M059J (cell line): Measurements from ENCODE around the gene TMEM190. TPM values are rescaled to one million over a fixed set of nuclear protein-coding genes. Genes with fewer than 3 reads are reported as not detected.
A peak's percentile ranks its signal among the peaks of the same experiment; 100 is the strongest.

Experiments
- DNase-seq: peaks from one replicate; pipeline ENCODE4 v3.0.0-alpha.2; 2012; ENCODE audit warnings: low read depth
- total RNA-seq: library from RNA; depleted of rRNA; stranded (reverse); fragments of >200 nt; shearing (Covaris generic); gene quantifications from 2 replicates; pipeline ENCODE4 v1.2.3, GENCODE V29; 2014; rRNA removed

Gene TMEM190
- total RNA-seq: 0.22 TPM in 1 of 2 replicates, not detected in the other

DNA sequence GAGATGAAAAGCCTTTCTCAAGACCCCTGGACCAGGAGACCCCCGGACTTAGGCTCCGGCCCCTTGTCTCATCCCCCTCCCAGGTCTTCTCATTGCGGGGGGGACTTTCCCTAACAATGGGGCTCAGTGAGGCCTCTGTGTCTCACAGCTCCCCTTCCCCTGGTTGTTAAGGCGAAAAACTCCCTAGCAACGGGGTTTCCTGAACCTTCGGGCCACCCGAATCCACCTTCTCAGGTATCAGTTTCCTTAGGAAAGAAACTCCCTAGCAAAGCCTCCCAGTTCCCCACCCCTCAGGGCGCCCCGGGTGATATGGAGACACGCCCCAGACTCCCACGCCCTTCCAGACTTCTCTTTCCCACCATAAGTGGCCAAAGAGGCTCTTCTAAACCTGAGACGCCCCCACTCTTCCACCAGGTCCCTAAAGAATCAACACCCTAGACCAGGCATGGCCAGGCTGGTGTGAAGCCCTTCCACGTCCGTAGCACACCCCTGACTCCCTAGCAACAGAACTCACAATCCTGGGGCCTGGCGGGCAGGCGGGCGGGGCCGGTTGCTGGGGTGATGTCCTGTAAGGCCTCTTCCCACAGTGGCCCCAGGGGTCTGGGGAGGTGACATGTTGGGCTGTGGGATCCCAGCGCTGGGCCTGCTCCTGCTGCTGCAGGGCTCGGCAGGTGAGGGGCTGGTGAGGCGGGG lies at the start of gene TMEM190:
Gene TMEM190 (plus strand): TSS at position 586 of the 693 bp plus-strand sequence. CDS start 28 bp downstream, at position 614.
- peak; percentile 38 for DNase-seq

DNA sequence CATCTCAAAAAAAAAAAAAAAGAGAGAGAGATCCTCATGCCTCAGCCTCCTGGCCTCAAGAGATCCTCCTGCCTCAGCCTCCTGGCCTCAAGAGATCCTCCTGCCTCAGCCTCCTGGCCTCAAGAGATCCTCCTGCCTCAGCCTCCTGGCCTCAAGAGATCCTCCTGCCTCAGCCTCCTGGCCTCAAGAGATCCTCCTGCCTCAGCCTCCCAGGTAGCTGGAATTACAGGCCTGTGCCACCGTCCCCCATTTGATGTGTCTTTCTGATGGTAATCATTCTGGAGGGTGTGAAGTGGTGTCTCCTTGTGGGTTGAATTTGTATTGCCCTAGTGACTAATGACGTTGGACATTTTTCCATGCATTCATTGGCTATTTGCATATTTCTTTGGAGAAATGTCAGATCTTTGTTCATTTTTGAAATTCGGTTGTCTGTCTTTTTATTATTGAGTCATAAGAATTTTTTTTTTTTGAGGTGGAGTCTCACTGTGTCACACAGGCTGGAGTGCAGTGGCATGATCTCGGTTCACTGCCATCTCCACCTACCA lies 47.8 kb upstream of the TMEM190 start:
- DNase-seq: peak; percentile 43

DNA sequence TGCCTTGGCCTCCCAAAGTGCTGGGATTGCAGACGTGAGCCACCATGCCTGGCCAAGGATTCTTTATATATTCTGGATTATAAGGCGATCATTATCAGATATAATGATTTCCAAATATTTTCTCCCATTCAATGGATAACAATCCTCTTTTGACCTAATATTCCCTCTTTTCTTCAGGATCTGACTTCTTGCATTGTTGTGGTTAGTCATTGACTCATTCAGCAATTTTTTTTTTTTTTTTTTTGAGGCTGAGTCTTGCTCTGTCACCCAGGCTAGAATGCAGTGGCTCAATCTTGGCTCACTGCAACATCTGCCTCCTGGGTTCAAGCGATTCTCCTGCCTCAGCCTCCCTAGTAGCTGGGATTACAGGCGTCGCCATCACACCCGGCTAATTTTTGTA lies 46.8 kb upstream of the TMEM190 start:
- peak; percentile 57 for DNase-seq

DNA sequence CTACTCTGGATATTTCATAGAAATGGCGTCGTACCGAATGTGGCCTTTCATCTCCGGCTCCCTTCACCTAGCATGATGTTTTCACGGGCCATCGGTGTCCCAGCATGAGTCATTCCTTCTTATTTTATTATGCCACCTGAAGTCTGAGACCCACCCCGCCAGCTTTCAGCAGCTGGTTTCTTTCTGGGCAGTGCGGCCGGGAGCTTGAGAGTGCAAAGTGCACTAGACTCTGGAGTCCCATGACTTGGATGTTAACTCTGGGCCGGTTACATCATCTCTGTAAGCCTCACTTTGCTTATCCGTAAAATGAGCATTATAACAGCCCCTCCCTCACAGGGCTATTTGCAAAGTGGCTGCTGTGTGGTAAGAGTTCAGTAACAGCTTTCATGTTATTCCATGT lies 42.8 kb upstream of the TMEM190 start:
- DNase-seq: no peak

DNA sequence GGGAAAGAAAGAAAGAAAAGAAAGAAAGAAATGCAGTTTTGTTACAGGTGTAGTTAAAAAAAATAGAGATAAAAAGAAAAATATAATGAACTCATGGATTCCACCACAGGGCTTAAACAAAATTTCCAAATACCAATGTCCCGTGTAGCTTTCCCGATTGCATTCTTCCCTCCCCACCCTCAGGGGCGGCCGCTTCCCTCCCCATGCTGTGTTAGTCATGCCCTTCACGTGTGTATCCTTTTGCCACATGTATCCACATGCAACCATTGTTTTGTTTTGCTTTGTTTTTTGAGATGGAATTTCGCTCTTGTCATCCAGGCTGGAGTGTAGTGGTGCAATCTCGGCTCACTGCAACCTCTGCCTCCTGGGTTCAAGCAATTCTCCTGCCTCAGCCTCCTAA lies 40.5 kb upstream of the TMEM190 start:
- peak; percentile 56 for DNase-seq

DNA sequence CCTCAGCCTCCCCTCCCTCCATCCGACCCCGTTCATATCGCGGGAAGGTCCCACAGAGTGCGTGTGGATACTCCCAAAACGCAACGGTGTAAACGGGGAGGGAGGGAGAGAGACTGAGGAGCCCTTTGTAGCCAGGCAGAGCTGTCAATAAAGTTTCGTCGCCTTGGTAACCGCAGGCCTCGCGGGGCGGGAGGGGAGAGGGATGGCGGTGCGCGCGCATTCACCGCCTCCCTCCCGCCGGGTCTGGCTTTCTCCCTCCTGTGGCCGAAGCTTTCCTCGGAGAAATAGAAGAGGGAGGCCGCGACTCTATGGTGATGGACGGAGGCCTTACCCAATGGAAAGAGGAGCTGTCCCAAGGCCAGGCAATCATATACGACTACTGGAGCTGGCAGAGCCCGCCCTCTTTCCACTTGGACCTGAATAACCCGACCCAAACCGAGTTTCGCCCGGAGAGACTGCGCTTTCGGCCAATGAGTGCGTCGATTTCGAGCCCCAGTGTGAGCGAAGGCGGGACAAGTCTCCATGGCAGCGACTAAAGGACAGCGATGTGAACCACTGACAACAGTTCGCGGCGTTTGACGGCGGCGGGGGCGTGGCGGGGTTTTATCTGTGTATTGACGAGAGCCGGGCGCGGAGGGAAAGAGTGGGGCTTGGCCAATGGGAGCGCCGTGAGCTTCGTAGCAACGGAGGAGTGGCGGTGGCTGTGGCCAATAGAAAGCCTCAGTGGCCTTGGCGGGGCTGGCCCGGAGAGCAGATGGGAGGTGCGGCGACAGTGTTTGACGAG lies 37.3 kb upstream of the TMEM190 start, which contains the start of gene KMT5C:
Gene KMT5C (plus strand): TSS at position 772 of the 784 bp plus-strand sequence. CDS start 2,061 bp downstream, outside the sequence.
- DNase-seq: peak; percentile 100

DNA sequence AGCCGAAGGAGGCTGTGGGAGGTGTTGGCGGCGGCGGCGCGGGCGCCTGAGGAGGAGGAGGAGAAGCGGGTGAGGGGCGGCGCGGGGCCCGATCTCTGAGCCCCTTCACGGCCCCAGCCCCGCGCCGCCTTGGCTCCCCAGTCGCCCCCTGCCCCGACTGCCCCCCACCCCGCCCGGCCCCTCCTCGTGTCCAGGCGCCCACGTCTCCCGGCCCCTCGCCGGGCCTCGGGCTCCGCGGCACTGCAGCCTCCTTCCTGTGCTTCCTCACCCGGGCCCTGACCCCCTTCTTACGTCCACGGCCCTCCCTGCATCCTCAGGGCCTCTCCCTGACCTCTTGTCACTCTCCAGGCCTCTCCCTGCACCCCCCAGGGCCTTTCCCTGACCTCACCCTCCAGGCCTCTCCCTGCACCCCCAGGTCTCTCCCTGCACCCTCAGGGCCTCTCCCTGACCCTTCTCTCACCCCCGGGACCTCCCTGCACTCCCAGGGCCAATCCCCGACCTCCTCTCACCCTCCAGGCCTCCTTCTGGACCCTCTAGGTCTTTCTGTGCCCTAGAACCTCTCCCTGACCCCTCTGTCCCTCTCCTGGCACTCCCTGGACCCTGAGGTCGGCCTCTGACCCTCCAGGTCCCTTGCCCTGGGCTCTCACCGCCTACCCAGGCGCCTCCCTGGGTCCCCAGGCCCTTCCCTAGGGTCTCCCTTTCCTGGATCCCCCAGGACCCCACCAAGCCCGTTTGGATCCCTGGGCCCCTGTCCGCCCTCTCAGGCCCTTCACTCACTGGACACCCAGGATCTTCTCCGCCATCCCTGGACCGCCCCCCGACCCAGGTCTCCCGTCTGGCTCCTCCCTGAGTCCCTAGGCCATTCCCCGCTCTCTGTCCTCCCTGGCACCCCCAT lies 36.5 kb upstream of the TMEM190 start:
- peak; percentile 25 for DNase-seq

DNA sequence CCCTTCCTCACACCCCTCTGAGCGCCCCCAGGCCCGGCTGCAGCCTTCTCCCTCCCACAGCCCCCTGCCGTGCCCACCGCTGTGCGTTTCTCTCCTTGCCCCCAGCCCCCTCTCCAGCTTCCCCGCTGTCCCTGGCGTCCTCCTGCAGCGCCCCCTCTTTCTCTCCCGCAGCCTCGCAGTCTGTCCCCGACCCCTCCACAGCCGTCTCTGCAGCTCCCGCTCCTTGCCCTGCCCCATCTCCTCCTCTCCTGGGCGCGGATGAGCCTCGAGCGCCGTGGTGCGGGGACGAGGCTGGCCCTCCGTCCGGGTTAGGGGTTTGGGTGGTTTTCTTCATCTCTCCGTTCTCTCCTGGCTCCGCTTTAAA lies 35.9 kb upstream of the TMEM190 start:
- DNase-seq: no peak

DNA sequence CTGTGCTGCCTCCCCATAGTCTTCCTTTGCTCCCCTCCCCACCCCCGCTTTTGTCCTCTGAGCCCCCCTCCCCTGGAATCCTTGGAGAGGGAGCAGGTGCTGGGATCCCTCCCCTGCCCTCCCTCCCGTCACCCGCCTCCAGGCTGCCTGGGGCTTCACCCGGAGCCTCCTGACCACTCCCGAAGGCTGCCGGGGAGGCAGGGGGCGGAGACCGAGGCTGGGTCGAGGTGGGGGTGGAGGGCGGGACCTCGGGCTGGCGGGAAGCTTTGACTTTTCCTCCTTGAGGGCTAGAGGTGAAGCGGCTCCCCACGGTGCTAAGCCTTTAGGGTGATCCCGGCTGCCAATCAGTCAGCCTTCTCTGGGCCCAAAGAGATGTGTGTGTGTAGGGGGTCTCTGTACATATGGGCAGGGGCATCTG lies 35.4 kb upstream of the TMEM190 start:
- peak; percentile 55 for DNase-seq

DNA sequence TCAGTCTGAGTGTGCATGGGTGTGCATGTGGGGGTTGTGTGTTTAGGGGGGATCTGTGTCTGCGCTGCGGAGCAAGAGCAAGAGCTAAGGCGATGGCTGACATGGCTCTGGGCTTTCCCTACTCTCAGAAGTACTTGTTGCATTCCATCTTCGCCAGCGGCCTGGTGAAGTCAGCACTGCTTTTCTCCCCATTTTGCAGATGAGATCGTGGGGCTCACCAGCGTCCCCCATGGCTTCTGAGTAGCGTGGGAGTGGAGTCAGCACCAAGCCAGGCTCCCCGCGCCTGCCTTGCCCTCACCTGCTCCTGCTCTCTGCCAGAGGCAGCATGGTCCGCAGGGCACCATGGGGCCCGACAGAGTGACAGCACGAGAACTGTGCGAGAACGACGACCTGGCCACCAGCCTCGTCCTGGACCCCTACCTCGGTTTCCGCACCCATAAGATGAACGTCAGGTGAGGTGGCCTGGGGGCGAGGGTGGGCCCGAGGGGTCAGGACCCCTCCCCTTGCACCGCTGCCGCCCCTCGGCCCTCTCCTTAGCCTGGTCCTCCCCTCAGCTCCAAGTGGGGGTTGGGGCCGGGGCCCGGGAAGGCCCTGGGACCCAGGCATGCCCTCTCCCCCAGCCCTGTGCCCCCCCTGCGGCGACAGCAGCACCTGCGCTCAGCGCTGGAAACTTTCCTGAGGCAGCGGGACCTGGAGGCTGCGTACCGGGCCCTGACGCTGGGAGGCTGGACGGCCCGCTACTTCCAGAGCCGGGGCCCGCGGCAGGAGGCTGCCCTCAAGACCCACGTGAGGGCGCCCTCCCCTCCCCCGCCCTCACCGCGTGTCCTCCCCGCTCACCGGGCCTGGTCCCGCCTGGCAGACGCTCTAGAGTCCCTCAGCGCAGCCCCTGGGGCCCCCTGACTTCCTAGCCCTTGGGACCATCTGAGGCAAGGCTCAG lies 34.8 kb upstream of the TMEM190 start:
- DNase-seq: no peak

DNA sequence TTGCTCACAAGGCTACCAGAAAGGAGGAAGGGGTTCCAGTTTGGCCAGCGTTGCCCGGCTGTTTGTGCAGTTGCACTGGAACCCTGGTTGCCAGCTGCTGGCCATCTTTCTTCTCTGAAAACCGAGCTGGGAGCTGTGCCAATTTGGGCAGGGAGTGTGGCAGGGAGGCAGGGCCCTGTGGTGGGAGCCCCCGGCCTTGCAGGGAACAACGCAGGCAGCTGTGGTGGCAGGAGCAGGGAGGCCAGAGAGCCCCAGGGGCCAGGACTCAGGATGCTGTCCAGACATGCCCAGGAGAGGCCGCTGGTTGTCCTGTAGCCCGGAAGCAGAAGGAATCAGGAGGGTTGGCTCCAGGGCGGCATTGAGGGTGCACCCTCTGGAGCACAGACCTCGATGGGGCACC lies 32.2 kb upstream of the TMEM190 start:
- DNase-seq: peak; percentile 45

DNA sequence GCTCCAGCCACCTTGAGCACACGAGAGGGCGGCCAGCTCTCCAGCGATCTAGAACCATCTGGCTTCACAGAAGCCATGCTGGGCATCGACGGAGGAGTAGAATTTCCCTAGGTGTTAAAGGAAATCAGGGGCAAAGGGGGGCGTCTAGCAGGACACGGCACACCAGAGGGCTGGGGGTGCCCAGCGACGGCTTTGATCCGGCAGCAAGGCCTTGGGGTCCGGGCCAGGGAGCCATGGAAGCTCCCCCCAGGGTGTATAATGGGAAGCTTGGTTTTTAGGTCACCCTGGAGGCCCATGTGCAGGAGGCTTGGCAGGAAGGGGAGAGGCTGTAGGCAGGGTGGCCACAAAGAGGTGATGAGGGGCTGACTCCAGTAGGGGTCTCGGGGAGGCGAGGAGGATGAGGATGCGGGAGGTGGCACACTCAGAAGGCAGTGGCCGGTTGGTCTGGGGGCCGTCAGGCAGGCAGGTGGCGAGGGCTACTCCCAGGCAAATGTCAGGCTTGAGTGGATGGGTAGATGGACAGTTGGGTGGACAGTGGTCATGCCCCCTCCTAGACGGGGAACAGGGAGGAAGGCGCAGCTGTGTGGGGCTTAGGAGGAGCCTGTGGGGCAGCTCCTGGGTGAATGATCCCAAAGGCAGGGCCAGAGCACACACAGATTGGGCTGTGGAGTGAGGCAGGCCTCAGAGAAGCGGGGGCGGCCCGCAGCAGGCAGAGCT lies 31.4 kb upstream of the TMEM190 start:
- DNase-seq: no peak

DNA sequence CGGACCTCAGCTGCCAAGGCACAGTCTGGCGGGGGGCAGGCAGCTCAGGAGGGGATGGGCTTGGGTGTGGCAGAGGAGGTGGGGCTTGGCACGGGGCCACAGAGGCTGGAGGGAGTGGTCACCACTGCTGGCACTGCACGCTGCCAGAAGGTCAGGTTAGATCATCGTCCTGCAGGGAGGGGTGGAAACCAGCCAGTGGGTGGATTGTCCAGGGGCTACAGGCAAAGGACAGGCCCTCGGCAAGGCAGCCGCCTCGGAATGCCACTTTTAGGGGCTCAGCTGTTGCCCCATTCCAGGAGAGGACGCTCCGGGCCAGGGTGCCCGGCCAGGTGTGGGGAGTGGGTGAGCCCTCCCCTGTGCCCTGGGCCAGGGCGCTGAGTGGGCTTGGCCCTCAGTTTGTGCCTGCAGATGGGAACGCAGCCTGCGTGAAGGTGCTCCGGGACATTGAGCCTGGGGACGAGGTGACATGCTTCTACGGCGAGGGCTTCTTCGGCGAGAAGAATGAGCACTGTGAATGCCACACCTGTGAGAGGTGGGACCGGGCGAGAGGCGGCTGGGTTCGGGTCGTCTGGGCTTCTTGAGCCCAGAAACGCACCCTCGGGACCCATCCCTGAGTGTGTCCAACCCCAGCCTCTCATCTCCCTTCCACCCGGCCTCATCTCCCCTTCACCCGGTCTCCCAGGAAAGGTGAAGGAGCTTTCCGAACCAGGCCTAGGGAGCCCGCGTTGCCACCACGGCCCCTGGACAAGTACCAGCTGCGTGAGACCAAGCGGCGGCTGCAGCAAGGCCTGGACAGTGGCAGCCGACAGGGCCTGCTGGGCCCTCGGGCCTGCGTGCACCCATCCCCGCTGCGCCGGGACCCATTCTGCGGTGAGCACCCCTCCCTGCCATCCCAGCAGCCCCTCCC lies 30.6 kb upstream of the TMEM190 start:
- no peak for DNase-seq

DNA sequence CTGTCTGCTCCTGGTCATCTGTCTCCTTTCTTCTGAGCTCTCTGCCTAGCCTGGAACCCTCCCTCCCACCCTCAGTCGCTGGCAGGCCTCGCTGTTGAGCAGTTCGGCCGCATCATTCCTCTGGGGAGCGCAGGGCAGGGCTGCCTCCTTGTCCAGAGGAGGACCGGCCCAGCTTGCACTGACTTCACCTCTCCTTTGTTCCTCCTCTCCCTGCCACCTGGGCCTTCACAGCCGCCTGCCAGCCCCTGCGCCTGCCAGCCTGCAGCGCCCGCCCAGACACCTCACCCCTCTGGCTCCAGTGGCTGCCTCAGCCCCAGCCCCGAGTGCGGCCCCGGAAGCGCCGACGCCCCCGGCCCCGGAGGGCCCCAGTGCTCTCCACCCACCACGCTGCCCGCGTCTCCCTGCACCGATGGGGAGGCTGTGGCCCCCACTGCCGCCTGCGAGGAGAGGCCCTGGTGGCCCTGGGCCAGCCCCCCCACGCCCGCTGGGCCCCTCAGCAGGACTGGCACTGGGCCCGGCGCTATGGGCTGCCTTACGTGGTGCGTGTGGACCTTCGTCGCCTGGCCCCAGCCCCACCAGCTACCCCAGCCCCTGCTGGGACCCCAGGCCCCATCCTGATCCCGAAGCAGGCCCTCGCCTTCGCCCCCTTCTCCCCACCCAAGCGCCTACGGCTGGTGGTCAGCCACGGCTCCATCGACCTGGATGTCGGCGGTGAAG lies 29.7 kb upstream of the TMEM190 start:
- no peak for DNase-seq

DNA sequence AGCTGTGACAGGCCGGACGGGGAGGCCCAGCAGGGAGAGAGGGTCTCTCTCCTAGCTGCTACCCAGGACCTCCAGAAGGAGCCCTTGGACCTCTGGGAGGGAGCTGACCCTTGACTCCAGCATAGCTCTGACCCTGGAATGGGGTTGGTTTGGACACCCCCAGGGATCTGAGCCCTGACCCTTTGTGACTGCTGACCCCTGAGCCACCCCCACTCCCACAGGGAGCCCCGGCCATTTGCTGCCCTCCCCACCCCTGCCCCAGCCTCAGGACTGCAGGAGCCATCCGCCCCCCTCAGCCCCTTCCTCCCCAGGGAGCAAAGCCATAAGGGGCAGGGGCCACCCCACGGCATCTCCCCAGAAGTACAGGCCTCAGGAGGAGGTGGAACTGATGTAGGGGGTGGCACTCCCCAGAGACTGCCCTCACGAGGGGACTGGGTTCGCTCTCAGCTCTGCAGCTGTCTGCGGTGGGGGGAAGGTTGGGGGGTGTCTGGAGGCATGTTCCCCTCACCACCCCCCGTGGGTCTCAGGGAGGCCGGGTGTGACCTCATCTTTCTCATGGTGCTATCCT lies 29.1 kb upstream of the TMEM190 start:
- no peak for DNase-seq

DNA sequence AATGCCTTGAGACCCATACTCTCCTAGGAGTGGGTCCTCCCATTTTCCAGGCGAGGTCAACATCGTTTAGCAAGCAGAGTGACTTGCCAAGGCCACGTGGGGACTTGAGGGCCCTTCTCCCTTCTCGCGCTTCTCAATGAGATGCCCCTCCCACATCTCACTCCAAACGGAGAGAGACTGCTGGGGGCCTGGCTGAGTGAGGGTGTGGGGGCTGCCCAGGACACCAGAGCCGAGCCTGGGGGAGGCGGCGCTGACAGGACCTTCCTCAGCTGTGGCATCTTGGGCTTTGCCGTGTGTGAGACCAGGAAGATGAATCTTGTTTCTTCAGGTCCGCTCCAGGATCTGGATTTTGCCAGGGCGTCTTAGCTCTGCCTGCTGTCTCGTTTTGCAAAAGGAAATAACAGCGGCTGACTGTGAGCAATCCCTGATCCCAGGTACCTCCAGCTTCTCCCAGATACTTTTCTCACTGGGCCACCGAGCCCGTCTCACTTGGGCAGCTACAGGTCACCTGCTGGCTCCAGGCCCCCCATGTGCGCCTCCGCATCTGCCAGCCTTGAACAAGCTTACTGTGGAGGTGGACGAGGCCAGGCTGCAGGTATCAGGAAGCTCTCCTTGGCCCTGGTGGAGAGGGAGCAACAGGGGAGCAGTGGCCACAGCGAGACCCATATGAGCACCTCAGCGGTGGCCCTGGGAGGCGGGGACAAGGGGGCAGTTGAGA lies 28.1 kb upstream of the TMEM190 start:
- no peak for DNase-seq

DNA sequence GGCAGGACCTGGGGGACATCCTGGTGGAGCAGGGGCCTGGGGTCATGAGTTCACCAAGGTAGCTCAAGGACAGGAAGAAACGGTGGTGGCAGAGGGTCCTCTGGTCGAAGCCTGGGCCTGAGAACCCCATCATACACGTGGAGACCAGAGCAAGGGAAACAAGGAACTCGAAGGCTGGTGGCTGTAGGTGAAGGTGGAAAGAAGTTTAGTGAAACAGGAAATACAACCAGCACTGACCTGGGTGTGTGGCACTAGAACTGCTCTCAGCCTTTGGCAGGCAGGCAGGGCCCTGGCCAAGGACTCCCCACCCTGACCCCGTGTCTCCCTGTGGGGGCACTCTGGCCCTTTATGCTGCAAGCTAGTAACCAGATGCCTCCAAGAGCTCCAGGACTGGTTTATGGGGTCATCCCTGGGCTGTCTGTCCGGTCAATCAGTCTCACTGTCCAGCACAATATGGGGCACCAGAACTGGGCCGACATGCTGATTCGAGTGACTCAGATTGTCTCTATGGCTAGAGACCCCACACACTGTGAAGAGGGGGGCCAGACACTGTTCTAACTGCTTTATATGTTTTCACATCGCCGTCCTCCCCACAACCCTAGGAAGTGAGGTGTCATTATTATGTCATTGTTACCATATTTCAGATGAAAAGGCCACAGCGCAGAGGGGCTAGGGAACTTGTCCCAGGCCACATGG lies 25.9 kb upstream of the TMEM190 start:
- DNase-seq: no peak
